GM12864 (cell line): ENCODE measurements around the gene MTCH1.

Source experiments
- DNase-seq: peaks from one replicate; pipeline ENCODE4 v3.0.0-alpha.2; 2011; ENCODE audit warnings: low read depth
- H3K4me3 ChIP-seq: 2 replicates; pipeline ENCODE4 v1.5.1; 2011; ENCODE audit warnings: mild to moderate bottlenecking, low read depth, low read length, control low read depth
- TF ChIP-seq, protein P1 (sequence below): IDR thresholded peaks from 2 replicates; pipeline ENCODE4 v1.5.1; 2011; ENCODE audit warnings: low read depth, mild to moderate bottlenecking, moderate library complexity, low read length, control low read depth, inconsistent platforms; ENCODE audit errors: missing control alignments

Gene MTCH1

DNA sequence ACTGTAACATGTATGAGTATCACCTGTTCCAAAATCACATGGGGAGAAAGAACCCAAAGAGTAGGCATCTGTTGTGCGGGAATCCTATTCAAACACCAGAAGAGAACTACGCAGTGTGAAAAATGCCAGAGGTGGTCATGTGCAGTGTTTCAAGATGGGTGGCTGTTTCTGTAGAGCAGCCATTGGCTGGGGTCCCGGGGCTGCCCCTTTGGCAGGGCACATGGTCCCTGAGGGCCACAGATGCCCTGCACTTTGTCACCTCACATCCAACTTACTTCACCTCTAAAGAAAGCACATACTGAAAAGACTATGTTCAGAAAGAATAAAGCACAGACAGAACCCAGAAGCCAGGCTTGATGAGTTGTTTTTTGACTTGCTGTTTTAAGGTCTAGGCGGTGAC, 12.3 kb downstream of the MTCH1 start:
- TF ChIP-seq, protein P1, sequence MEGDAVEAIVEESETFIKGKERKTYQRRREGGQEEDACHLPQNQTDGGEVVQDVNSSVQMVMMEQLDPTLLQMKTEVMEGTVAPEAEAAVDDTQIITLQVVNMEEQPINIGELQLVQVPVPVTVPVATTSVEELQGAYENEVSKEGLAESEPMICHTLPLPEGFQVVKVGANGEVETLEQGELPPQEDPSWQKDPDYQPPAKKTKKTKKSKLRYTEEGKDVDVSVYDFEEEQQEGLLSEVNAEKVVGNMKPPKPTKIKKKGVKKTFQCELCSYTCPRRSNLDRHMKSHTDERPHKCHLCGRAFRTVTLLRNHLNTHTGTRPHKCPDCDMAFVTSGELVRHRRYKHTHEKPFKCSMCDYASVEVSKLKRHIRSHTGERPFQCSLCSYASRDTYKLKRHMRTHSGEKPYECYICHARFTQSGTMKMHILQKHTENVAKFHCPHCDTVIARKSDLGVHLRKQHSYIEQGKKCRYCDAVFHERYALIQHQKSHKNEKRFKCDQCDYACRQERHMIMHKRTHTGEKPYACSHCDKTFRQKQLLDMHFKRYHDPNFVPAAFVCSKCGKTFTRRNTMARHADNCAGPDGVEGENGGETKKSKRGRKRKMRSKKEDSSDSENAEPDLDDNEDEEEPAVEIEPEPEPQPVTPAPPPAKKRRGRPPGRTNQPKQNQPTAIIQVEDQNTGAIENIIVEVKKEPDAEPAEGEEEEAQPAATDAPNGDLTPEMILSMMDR, result no peak
- H3K4me3 ChIP-seq, result no peak overlapping the region
- no peak for DNase-seq

DNA sequence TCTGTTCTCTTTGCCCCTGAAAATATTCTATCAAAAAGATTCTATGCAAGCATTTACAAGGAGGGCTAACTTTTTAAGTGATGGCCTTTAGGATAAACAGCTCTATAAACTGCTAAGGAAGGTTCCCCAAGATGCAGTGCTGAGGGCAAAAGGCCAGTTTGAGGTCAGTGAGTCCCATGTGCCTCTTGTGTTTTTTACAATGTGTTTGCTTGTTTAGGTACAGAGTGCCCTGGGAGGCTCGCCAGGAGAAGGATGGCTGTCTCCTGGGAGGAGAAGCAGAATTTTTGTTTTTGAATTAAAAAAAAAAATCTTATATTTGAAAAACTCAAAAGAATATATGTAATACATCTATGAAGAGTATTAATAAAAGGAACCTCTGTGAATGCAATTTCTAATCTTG, 12.8 kb downstream of the MTCH1 start:
- no peak overlapping the region for H3K4me3 ChIP-seq
- no peak for DNase-seq
- TF ChIP-seq, protein P1, result no peak

DNA sequence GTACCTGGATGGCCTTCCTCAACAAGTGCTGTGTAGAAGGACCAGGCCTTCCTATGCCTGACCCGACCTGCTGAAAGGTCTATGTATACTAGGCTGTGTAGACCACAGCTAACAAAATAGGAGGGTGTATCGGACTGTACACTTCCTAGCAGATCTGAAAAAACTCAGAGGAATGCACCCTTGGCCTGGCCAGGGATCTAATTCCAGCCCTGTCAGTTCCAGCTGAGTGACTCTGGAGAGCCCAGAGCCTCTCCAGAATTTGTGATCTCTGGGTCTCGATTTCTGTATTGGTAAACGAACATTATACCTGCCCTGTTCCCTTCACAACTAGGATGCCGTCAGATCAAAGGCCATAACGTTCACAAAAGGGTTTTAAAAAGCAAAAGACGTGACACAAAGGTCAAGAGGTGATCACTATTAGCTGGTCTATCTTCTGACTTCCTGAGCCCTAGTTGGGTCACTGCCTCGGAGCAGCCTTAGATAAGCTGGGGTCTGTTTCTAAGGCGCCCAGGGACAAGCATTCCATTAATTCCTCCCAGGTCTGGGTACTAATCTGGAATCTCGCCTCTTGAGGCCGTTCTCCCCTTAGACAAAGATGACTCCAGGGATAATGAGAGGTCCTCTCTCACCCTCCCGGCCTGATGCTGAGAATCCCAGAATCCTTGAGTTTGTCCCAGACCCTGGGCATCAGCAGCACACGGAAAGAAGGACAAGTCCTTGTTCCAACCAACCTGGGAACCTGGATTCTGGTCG, 13.9 kb downstream of the MTCH1 start:
- no peak overlapping the region for H3K4me3 ChIP-seq
- no peak for DNase-seq
- TF ChIP-seq, protein P1, result no peak

DNA sequence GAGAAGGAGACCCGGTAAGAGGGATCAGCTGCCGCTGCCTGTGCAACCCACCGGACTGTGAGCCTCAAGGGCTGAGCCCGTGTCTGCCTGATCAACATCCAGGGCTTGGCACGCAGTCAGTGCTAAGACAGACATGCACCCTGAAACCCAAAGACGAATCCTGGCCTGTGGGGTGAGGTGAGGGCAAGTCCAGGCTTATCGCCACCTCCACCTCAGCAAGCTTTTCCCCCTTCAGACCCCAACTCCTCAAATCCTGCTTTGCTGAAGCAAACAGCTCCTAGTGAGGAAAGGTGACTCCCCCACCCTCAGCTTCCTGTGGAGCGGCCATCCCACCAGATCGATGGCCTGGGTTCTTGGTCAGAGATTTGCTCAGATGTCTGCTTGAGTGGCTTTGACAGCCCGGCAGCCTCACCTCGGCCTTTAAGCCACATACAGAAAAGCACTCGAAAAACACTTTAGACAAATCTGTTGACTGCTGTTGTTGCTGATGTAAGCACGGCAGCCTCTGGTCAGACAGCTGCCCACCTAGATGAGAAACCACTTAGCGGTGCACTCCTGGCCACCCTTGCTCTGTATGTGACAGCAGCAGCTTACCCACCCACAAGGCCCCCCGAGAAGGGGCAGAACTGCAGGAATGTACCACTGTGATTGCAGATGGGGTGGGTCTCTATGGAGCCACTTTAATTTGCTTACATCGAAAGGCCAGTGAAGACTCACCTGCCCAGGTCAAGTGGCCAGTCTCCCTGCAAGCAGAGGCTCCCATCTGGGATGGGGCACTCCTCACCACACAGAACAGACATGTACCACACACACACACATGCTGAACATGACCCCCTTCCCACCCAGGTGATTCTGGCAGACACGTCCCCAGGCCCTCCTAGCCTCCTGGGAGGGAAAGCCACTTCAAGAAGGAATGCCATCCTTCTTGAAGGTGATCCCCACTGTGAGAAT, 14.8 kb downstream of the MTCH1 start:
- no peak overlapping the region for H3K4me3 ChIP-seq
- no peak for DNase-seq
- TF ChIP-seq, protein P1, result no peak

DNA sequence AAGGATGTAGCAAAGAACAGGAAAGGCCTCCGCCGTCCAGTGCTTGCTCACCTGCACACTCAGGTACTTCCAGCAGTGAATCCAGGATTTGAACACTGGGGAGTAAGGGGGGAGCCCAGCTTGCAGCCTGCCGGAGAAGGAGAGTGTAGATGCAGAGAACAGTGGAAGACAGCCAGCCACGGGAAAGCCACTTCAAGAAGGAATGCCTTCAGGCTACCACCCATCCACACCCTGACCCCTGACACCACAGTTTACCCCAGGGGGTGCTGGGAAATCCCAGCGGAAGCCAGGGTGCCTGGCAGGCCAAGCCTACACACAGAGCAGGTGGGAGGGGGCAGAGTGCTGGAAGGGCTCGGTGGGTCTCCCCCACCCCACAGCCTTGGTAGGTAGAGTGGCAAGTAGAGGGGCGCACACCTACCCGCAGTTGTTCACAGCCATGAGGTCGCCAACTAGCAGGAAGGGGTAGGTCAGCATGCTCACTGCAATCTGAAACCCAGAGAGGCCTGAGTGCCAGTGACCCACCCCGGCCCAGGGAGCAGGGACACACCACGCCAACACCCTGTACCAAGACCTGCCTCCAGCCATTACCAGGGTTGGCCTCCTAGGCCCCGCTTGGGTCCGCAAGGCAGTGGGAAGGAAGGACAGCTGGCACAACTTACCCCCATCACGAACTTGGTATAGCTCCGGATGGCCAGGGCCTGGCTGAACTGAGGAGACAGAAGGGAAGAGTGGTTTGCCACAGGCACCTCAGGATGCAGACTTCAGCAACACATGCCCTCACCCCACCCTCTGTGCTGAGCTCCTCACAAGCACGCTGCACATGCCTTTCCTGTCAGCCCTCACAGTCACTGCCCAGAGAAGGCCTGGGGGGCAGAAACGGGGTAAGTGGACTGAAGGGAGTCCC, 15.8 kb downstream of the MTCH1 start:
- H3K4me3 ChIP-seq, result no peak overlapping the region
- DNase-seq, result no peak
- TF ChIP-seq, protein P1, result no peak

DNA sequence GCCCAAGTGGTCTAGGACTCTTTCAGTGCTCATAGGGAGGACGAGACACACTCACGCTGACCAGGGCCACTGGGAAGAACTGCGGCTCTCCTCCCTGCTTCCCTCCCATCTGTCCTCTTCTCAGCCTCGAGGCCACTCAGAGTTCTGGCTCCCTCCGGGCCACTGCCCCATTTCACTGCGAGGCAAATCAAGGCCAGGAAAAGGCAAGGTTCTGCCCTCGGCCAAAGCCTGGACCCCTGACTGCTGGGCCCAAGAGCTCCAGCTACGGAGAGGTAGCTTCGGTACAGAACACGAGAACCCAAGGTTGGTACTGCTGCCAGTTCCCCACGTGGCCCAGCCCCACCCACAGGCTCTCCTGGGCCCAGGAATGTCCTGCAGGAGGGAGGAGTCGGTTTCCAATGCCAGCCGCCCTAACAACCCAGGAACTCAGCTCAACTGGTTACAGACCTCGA, 16.7 kb downstream of the MTCH1 start:
- no peak for DNase-seq
- H3K4me3 ChIP-seq, result no peak overlapping the region
- TF ChIP-seq, protein P1, result no peak
